ENCODE measurements around the gene UBE2H.

- no peak for TF ChIP-seq CTCF (IDR thresholded peaks at IDR 0.05)
- no peak for TF ChIP-seq POLR2A (IDR thresholded peaks at IDR 0.05)
Measured at GRCh38 chr7:129816742-129817141, 136.0 kb downstream of the UBE2H start.

All from stomach (tissue), 4 donors.